Muscle of leg (tissue), 11 donors: ENCODE results near the gene EFNB2. TPM values are rescaled to one million over a fixed set of nuclear protein-coding genes. Genes with fewer than 3 reads are reported as not detected.
A peak's percentile ranks its signal among the peaks of the same experiment; 100 is the strongest.

Source experiments
- DNase-seq: peaks from one replicate; pipeline ENCODE4 v3.0.0; 2013
- H3K27ac ChIP-seq: one replicate; pipeline ENCODE4 v1.5.1; 2013; ENCODE audit warnings: mild to moderate bottlenecking, low read length, control low read depth
- H3K27me3 ChIP-seq: one replicate; pipeline ENCODE4 v1.6.1; 2013; ENCODE audit warnings: low read length; ENCODE audit not compliant: control insufficient read depth, insufficient read depth
- H3K36me3 ChIP-seq: one replicate; pipeline ENCODE4 v1.6.1; 2013; ENCODE audit warnings: low read length; ENCODE audit not compliant: control insufficient read depth, insufficient read depth
- H3K4me1 ChIP-seq: one replicate; pipeline ENCODE4 v1.6.1; 2013; ENCODE audit warnings: low read length; ENCODE audit not compliant: control insufficient read depth, insufficient read depth
- H3K4me3 ChIP-seq: one replicate; pipeline ENCODE4 v1.5.1; 2013; ENCODE audit warnings: low read length, control low read depth
- H3K9me3 ChIP-seq: replicated peaks from 2 replicates; pipeline ENCODE4 v1.6.1; 2013; ENCODE audit warnings: low read depth, low read length; ENCODE audit not compliant: control insufficient read depth
- WGBS: methylation state at CpG from one replicate; pipeline ENCODE4 v1.1.5; 2013; ENCODE audit warnings: missing lambda C conversion rate; ENCODE audit not compliant: insufficient coverage; 5-methylcytosine and 5-hydroxymethylcytosine counted together
- polyA plus RNA-seq, 8 donors: library from polyadenylated mRNA; unstranded; fragments of 120-200 nt; gene quantifications; one replicate each; pipeline versions ENCODE4 v1.2.1 to v1.2.3, GENCODE V29; 2013; ENCODE audit warnings: inconsistent platforms in 1 of 8, low replicate concordance in 1 of 8; ENCODE audit not compliant: insufficient read length in 8 of 8, insufficient read depth in 1 of 8
- total RNA-seq: library from RNA; stranded (reverse); fragments of 120-200 nt; gene quantifications from one replicate; pipeline ENCODE4 v1.2.4, GENCODE V29; 2013

Gene EFNB2
- total and polyA plus RNA-seq, 9 donors = 13.9 to 40.1 (median 24.4) TPM

GRCh38 chr13:106494506-106494905 lies 41.0 kb downstream of the EFNB2 start:
- no peaks in the 10 kb centered on the region for H3K27me3 ChIP-seq
- H3K9me3 ChIP-seq = no peaks in the 10 kb centered on the region
- H3K27ac ChIP-seq = no peak overlapping the region
- H3K4me1 ChIP-seq = peaks cover 16% of the 10 kb centered on the region
- no peak for DNase-seq
- H3K36me3 ChIP-seq = peaks cover 14% of the 10 kb centered on the region
- no peak overlapping the region for H3K4me3 ChIP-seq

- Histone ChIP-seq H3K4me1 (peaks cover 16% of the 10 kb centered on the region), H3K27ac (no peak overlapping the region), H3K27me3 (no peaks in the 10 kb centered on the region), H3K36me3 (peaks cover 14% of the 10 kb centered on the region), H3K9me3 (no peaks in the 10 kb centered on the region), H3K4me3 (no peak overlapping the region)
- 80% methylated on average over 6 of the region's 17 CpGs for WGBS
- DNase-seq = no peak
These were observed 41.8 kb downstream of the EFNB2 start for GRCh38 chr13:106493533-106494220.

DNA sequence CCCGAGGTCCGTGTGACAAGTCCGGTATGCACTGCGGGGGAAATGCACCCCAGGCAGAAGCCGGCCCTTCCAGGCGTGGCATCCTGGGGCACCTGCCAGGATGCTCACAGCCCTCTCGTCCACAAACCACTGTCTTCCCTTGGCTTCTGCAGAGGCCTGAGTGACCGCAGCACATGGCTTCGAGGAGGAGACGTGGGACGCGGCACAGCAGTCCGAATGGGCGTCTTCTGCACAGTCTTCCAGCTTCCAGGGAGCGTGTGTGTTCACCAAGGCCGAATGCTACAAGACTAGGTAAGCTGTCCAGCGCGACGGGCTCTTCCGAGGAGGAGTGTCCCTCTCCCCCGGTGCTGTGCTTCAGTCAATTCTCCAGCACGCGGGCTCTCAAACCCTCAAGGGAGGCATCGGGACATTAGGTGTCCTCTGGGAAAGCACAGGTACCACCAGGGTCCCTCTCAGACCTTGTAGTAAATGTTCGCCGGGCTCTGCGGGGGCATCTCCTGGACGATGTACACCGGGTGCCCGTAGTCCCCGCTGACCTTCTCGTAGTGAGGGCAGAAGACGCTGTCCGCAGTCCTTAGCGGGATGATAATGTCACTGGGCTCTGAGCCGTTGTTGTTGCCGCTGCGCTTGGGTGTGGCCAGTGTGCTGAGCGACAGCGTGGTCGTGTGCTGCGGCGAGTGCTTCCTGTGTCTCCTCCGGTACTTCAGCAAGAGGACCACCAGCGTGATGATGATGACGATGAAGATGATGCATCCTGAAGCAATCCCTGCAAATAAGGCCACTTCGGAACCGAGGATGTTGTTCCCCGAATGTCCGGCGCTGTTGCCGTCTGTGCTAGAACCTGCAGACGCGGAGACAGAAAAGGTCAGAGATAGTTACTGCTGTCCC lies 42.6 kb downstream of the EFNB2 start:
- H3K9me3 ChIP-seq = no peaks in the 10 kb centered on the region
- WGBS = 92% methylated on average over 54 of the region's 54 CpGs
- peaks cover 14% of the 10 kb centered on the region for H3K4me1 ChIP-seq
- no peaks in the 10 kb centered on the region for H3K27me3 ChIP-seq
- DNase-seq = no peak
- peaks cover 14% of the 10 kb centered on the region for H3K36me3 ChIP-seq
- H3K4me3 ChIP-seq = no peak overlapping the region
- H3K27ac ChIP-seq = no peak overlapping the region

- Histone ChIP-seq H3K36me3 (peaks cover 14% of the 10 kb centered on the region), H3K27me3 (no peaks in the 10 kb centered on the region), H3K27ac (peak overlapping the region; percentile 32), H3K9me3 (no peaks in the 10 kb centered on the region), H3K4me1 (peaks cover 14% of the 10 kb centered on the region), H3K4me3 (no peak overlapping the region)
- 57% methylated on average over 13 of the region's 14 CpGs for WGBS
- DNase-seq = peak; percentile 51
These were observed 43.4 kb downstream of the EFNB2 start for GRCh38 chr13:106491928-106492587.

GRCh38 chr13:106491463-106491862 lies 44.0 kb downstream of the EFNB2 start:
- Histone ChIP-seq H3K4me1 (peaks cover 13% of the 10 kb centered on the region), H3K27ac (peak overlapping the region; percentile 32), H3K27me3 (no peaks in the 10 kb centered on the region), H3K4me3 (no peak overlapping the region), H3K9me3 (no peaks in the 10 kb centered on the region), H3K36me3 (peaks cover 14% of the 10 kb centered on the region)
- 65% methylated on average over 4 of the region's 11 CpGs for whole genome bisulfite sequencing
- no peak for DNase-seq

- Histone ChIP-seq H3K36me3 (peaks cover 14% of the 10 kb centered on the region), H3K4me1 (peaks cover 10% of the 10 kb centered on the region), H3K9me3 (no peaks in the 10 kb centered on the region), H3K27me3 (no peaks in the 10 kb centered on the region), H3K27ac (peak overlapping the region; percentile 32), H3K4me3 (no peak overlapping the region)
- WGBS = 16% methylated on average over 9 of the region's 14 CpGs
- DNase-seq = peak; percentile 60
These were observed 44.7 kb downstream of the EFNB2 start for GRCh38 chr13:106490569-106491321.

DNA sequence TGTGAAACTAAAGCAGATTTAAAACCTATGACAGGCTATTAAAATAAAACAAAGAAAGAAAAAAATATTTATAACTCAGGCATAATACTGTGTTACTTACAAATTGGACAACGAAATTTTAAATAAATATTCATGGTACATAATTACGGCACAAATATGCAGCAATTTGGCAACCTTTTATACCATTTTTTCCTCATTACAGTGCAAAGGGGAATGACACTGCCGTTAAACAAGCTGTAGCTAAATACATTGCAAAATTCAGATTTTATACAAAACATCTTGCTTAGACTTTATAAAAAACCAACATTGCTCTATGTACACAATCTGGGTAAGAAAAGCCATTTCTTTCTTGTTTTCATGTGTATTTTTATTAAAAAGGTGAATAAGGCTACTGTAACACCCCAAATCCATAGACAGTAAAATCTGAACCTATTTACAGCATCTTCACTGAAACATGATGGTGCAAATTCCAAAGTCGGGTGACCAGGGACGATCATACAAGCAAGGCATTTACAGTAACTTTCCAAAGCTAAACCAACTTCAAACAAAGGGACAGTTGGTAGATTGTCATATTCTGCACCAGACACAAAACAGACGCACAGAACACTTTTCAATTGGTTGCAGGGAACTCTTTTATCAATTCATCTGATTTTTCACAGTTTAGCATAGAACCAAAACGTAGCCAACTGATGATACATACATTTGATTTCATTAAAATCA lies 45.5 kb downstream of the EFNB2 start:
- DNase-seq = no peak
- 80% methylated on average over 1 of the region's 7 CpGs for WGBS
- H3K27me3 ChIP-seq = no peaks in the 10 kb centered on the region
- no peaks in the 10 kb centered on the region for H3K9me3 ChIP-seq
- no peak overlapping the region for H3K27ac ChIP-seq
- H3K36me3 ChIP-seq = peaks cover 14% of the 10 kb centered on the region
- no peak overlapping the region for H3K4me3 ChIP-seq
- H3K4me1 ChIP-seq = peaks cover 10% of the 10 kb centered on the region

- WGBS = no CpG with 5 or more reads among the region's 2 CpGs
These were observed 46.8 kb downstream of the EFNB2 start for GRCh38 chr13:106488686-106489085.

GRCh38 chr13:106488076-106488475 lies 47.4 kb downstream of the EFNB2 start:
- H3K4me1 ChIP-seq = peaks cover 10% of the 10 kb centered on the region
- no peaks in the 10 kb centered on the region for H3K27me3 ChIP-seq
- no peaks in the 10 kb centered on the region for H3K9me3 ChIP-seq
- 76% methylated on average over 6 of the region's 8 CpGs for WGBS
- H3K4me3 ChIP-seq = no peak overlapping the region
- no peak for DNase-seq
- no peak overlapping the region for H3K27ac ChIP-seq
- peaks cover 10% of the 10 kb centered on the region for H3K36me3 ChIP-seq

More at GRCh38 chr13:106488686-106489085, 46.8 kb downstream of the EFNB2 start:
- peaks cover 10% of the 10 kb centered on the region for H3K4me1 ChIP-seq
- no peak overlapping the region for H3K27ac ChIP-seq
- no peak for DNase-seq
- H3K9me3 ChIP-seq = no peaks in the 10 kb centered on the region
- H3K4me3 ChIP-seq = no peak overlapping the region
- no peaks in the 10 kb centered on the region for H3K27me3 ChIP-seq
- H3K36me3 ChIP-seq = peaks cover 14% of the 10 kb centered on the region
